Fibroblast of villous mesenchyme (primary cell): ENCODE measurements around the gene PTPN3. TPM values are rescaled to one million over a fixed set of nuclear protein-coding genes. Genes with fewer than 3 reads are reported as not detected.

Experiments
- DNase-seq: peaks from one replicate; pipeline ENCODE4 v3.0.0-alpha.2; 2010; ENCODE audit warnings: low read depth
- H3K4me3 ChIP-seq: 2 replicates; pipeline ENCODE4 v1.5.1; 2011; ENCODE audit warnings: low read depth, mild to moderate bottlenecking, low read length
- CTCF ChIP-seq: IDR thresholded peaks from 2 replicates; pipeline ENCODE4 v1.5.1; 2012; ENCODE audit warnings: low read depth, mild to moderate bottlenecking, low read length; ENCODE audit not compliant: insufficient read depth
- total RNA-seq: library from RNA; depleted of rRNA; stranded (reverse); fragments of >200 nt; gene quantifications from 2 replicates; pipeline ENCODE4 v1.2.3, GENCODE V29; 2012

The PTPN3 gene
- total RNA-seq, 1 donor: under 0.01 TPM

- no peak for TF ChIP-seq CTCF
- no peak overlapping the region for H3K4me3 ChIP-seq
- no peak for DNase-seq
Measured at GRCh38 chr9:109496218-109496617, 1.9 kb downstream of the PTPN3 start.

DNA sequence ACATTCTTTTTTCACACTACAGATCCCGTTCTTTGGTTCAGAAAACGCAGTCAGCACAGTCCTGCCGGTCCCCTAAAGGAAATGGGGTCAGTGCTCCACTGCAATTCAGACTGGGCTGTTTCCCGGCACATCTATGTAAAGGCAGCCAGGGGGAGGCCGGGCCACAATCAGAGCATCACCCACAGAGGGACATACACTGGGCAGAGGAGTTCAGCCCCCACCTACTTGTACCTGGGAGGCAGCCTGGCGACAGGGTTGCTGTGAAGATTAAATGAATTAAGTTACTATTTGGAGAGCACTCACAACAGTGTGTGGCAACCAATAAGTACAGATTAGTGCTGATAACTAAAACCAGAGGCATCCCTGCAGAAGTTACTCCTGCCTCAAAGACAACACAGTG is 4.5 kb downstream of the PTPN3 start:
- no peak for DNase-seq
- no peak for TF ChIP-seq CTCF
- H3K4me3 ChIP-seq: no peak overlapping the region

DNA sequence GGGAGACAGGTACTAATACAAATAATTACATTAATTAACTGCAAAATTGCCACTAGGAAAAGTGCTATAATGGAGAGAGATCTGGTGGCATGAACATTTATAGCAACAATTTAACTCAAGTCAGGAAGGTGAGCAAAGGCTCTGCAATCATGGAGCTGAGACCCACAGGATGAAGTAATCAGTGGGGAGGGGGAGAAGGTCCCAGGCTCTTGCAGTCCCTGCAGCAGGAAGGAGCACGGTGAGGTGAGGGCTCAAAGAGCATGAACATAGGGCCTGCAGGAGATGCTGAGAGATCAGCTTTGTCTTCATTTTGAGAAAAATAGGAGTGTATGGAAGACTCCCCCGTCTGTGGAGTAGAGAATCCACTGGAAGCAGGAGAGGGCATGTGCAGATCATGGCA is 6.5 kb downstream of the PTPN3 start:
- no peak overlapping the region for H3K4me3 ChIP-seq
- no peak for TF ChIP-seq CTCF
- DNase-seq: no peak

GRCh38 chr9:109488791-109489492 is 9.2 kb downstream of the PTPN3 start:
- no peak overlapping the region for H3K4me3 ChIP-seq
- TF ChIP-seq CTCF: no peak
- no peak for DNase-seq

DNA sequence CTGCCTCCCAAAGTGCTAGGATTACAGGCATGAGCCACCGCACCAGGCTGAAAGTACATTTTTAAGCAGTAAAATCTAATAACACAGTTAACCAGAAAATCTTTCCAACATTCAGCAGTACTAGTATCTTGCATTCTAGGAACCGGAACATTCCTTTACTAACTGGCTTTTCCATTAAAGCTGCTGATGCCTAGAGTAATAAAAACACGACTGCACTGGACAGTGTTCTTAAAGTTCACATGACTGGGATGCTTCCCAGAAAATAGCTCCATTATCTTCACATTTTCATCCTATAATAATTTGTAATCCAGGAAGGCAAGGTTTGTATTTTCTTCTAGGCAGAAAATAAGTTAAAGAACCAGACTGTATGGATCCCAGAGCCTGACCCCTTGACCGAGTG is 9.8 kb downstream of the PTPN3 start:
- no peak for TF ChIP-seq CTCF
- no peak overlapping the region for H3K4me3 ChIP-seq
- DNase-seq: no peak

DNA sequence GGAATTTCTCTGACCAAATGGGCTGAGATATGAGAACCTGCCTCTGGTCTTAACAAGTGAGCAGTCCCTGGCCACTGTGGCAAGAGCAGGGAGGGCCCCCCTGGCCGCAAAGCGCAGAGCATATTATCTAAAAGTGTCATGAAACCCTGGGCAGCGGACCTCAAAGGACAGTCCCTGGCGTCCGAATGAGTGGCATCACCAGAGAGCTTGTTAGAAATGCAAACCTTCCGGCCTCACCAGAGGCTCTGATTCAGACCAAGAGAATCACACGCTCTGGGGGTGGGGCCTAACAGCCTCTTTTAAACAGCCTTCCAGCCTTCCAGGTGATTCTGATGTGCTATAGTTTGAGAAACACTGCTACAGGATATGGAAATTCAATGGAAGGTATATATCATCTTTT is 10.9 kb downstream of the PTPN3 start:
- no peak for DNase-seq
- no peak for TF ChIP-seq CTCF
- H3K4me3 ChIP-seq: no peak overlapping the region

- H3K4me3 ChIP-seq: no peak overlapping the region
- no peak for DNase-seq
- no peak for TF ChIP-seq CTCF
Measured at GRCh38 chr9:109483744-109484429, 14.2 kb downstream of the PTPN3 start.
